Trophoblast cell (in vitro differentiated cells and primary cell): Measurements from ENCODE around the gene NKTR.
A peak's percentile ranks its signal among the peaks of the same experiment; 100 is the strongest.

Experiments used
- DNase-seq, 2 donors: peaks; one replicate each; pipeline ENCODE4 v3.0.0-alpha.2; 2016
- H2AFZ ChIP-seq: 2 replicates; pipeline ENCODE4 v1.6.1; 2013; ENCODE audit warnings: low read length, moderate library complexity, mild to moderate bottlenecking; ENCODE audit not compliant: insufficient read depth, poor library complexity
- H2AK5ac ChIP-seq: 2 replicates; pipeline ENCODE4 v1.6.1; 2013; ENCODE audit warnings: mild to moderate bottlenecking, low read length
- H2BK120ac ChIP-seq: 2 replicates; pipeline ENCODE4 v1.6.1; 2013; ENCODE audit warnings: low read length, mild to moderate bottlenecking, moderate library complexity; ENCODE audit not compliant: insufficient read depth, poor library complexity
- H2BK12ac ChIP-seq: 2 replicates; pipeline ENCODE4 v1.6.1; 2013; ENCODE audit warnings: mild to moderate bottlenecking, low read length, moderate library complexity
- H2BK5ac ChIP-seq: 2 replicates; pipeline ENCODE4 v1.6.1; 2013; ENCODE audit warnings: low read length, low read depth, moderate library complexity, mild to moderate bottlenecking; ENCODE audit not compliant: poor library complexity
- H3K14ac ChIP-seq: 2 replicates; pipeline ENCODE4 v1.6.1; 2013; ENCODE audit warnings: mild to moderate bottlenecking, low read length
- H3K18ac ChIP-seq: 2 replicates; pipeline ENCODE4 v1.6.1; 2013; ENCODE audit warnings: mild to moderate bottlenecking, low read length
- H3K23ac ChIP-seq: 2 replicates; pipeline ENCODE4 v1.6.1; 2013; ENCODE audit warnings: low read length
- H3K27ac ChIP-seq: 2 replicates; pipeline ENCODE4 v1.5.1; 2013; ENCODE audit warnings: low read depth, mild to moderate bottlenecking, inconsistent platforms, low read length, moderate library complexity
- H3K27me3 ChIP-seq: 2 replicates; pipeline ENCODE4 v1.6.1; 2013; ENCODE audit warnings: inconsistent platforms, mild to moderate bottlenecking, low read length, moderate library complexity; ENCODE audit not compliant: insufficient read depth
- H3K36me3 ChIP-seq, 2 experiments: 1 replicate in 1 of 2; 2 replicates in 1 of 2; pipeline ENCODE4 v1.6.1; 2013; ENCODE audit warnings: low read length in 2 of 2, mild to moderate bottlenecking in 2 of 2, moderate library complexity in 1 of 2; ENCODE audit not compliant: insufficient read depth in 2 of 2, control insufficient read depth in 1 of 2
- H3K4ac ChIP-seq: 2 replicates; pipeline ENCODE4 v1.6.1; 2013; ENCODE audit warnings: low read depth, mild to moderate bottlenecking, low read length, moderate library complexity
- H3K4me1 ChIP-seq, 2 experiments: 1 replicate in 1 of 2; 2 replicates in 1 of 2; pipeline ENCODE4 v1.6.1; 2013; ENCODE audit warnings: low read length in 2 of 2, mild to moderate bottlenecking in 2 of 2, moderate library complexity in 1 of 2; ENCODE audit not compliant: insufficient read depth in 2 of 2, control insufficient read depth in 1 of 2
- H3K4me2 ChIP-seq: 2 replicates; pipeline ENCODE4 v1.6.1; 2013; ENCODE audit warnings: inconsistent platforms, mild to moderate bottlenecking, low read length, moderate library complexity
- H3K4me3 ChIP-seq: 2 replicates; pipeline ENCODE4 v1.5.1; 2013; ENCODE audit warnings: mild to moderate bottlenecking, low read depth, low read length, inconsistent platforms
- H3K79me1 ChIP-seq: one replicate; pipeline ENCODE4 v1.6.1; 2013; ENCODE audit warnings: low read length
- H3K79me2 ChIP-seq: 2 replicates; pipeline ENCODE4 v1.6.1; 2013; ENCODE audit warnings: low read length, mild to moderate bottlenecking; ENCODE audit not compliant: control insufficient read depth, insufficient read depth, poor library complexity
- H3K9ac ChIP-seq: 2 replicates; pipeline ENCODE4 v1.6.1; 2013; ENCODE audit warnings: mild to moderate bottlenecking, low read length
- H3K9me3 ChIP-seq: 2 replicates; pipeline ENCODE4 v1.6.1; 2013; ENCODE audit warnings: low read depth, mild to moderate bottlenecking, control low read depth, inconsistent platforms, low read length; ENCODE audit not compliant: insufficient read depth
- H4K12ac ChIP-seq: 2 replicates; pipeline ENCODE4 v1.6.1; 2013; ENCODE audit warnings: low read depth, mild to moderate bottlenecking, low read length, moderate library complexity
- H4K8ac ChIP-seq: 2 replicates; pipeline ENCODE4 v1.6.1; 2013; ENCODE audit warnings: low read depth, mild to moderate bottlenecking, low read length, moderate library complexity
- H4K91ac ChIP-seq: one replicate; pipeline ENCODE4 v1.6.1; 2013; ENCODE audit warnings: low read depth, mild to moderate bottlenecking, low read length, moderate library complexity
- WGBS: extraction: QIAGEN DNeasy Blood & Tissue Kit; methylation state at CpG from one replicate; pipeline ENCODE4 v1.1.7; 2013; ENCODE audit warnings: missing lambda C conversion rate; ENCODE audit not compliant: insufficient read length, insufficient coverage; ENCODE audit errors: extremely low coverage; 5-methylcytosine and 5-hydroxymethylcytosine counted together

NKTR gene

DNA sequence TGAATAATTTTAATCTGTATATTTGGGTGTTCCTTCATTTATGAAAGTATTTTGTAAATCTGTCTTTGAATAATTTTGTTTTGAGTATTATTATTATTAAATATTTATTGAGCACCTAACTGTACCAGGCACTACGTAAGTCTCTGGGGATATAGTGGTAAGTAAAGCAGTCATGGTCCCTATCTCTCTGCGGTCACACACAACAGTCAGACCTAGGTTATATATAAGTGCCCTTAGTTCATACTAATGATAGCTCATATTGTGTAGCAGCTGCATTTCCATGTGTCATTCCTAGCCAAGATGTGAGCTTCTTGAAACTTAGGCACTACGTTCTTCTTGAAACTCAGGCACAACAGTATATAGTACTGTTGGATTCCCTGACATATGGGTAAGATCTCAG, 12.4 kb downstream of the NKTR start:
- DNase-seq: no peak
- H2AFZ ChIP-seq: no peak overlapping the region
- H3K27ac ChIP-seq: no peak overlapping the region
- H3K79me2 ChIP-seq: peaks cover 2% of the 10 kb centered on the region
- H3K27me3 ChIP-seq: no peaks in the 10 kb centered on the region
- H2BK5ac ChIP-seq: no peak overlapping the region
- no peaks in the 10 kb centered on the region for H3K9me3 ChIP-seq
- peaks cover 5 to 8% of the 10 kb centered on the region in 2 experiments for H3K36me3 ChIP-seq
- no peaks in the 10 kb centered on the region for H3K79me1 ChIP-seq
- no peak overlapping the region for H4K12ac ChIP-seq
- H3K4ac ChIP-seq: no peak overlapping the region
- no peak overlapping the region for H3K23ac ChIP-seq
- H3K4me2 ChIP-seq: no peak overlapping the region
- no peak overlapping the region for H3K4me3 ChIP-seq
- no peak overlapping the region for H2BK12ac ChIP-seq
- no peak overlapping the region for H2BK120ac ChIP-seq
- no peak overlapping the region for H3K14ac ChIP-seq
- no peak overlapping the region for H4K91ac ChIP-seq
- H2AK5ac ChIP-seq: no peak overlapping the region
- no peaks in the 10 kb centered on the region for H3K4me1 ChIP-seq
- H4K8ac ChIP-seq: no peak overlapping the region
- WGBS: no CpG with 5 or more reads among the region's 3 CpGs
- H3K9ac ChIP-seq: no peak overlapping the region
- H3K18ac ChIP-seq: no peak overlapping the region

GRCh38 chr3:42613462-42613861, 13.0 kb downstream of the NKTR start:
- H2BK5ac ChIP-seq: no peak overlapping the region
- H3K4me1 ChIP-seq: no peaks in the 10 kb centered on the region
- H2BK12ac ChIP-seq: no peak overlapping the region
- H3K79me1 ChIP-seq: no peaks in the 10 kb centered on the region
- H3K9me3 ChIP-seq: no peaks in the 10 kb centered on the region
- H3K23ac ChIP-seq: no peak overlapping the region
- no peak overlapping the region for H2BK120ac ChIP-seq
- no CpG with 5 or more reads among the region's 2 CpGs for WGBS
- H3K4me3 ChIP-seq: no peak overlapping the region
- no peak overlapping the region for H3K14ac ChIP-seq
- no peak overlapping the region for H3K4ac ChIP-seq
- no peak overlapping the region for H2AK5ac ChIP-seq
- no peak overlapping the region for H2AFZ ChIP-seq
- H3K4me2 ChIP-seq: no peak overlapping the region
- no peak overlapping the region for H3K9ac ChIP-seq
- no peaks in the 10 kb centered on the region for H3K27me3 ChIP-seq
- no peak overlapping the region for H4K12ac ChIP-seq
- H4K8ac ChIP-seq: no peak overlapping the region
- no peak overlapping the region for H3K27ac ChIP-seq
- peaks cover 4 to 8% of the 10 kb centered on the region in 2 experiments for H3K36me3 ChIP-seq
- H3K79me2 ChIP-seq: no peaks in the 10 kb centered on the region
- no peak overlapping the region for H4K91ac ChIP-seq
- DNase-seq: peak in 1 of 2 donors; percentile 24
- no peak overlapping the region for H3K18ac ChIP-seq

- Histone ChIP-seq H4K91ac (no peak overlapping the region), H3K27ac (no peak overlapping the region), H3K23ac (no peak overlapping the region), H3K18ac (no peak overlapping the region), H3K4me1 (no peaks in the 10 kb centered on the region), H3K4ac (no peak overlapping the region), H3K4me2 (no peak overlapping the region), H2BK5ac (no peak overlapping the region), H2AFZ (no peak overlapping the region), H3K27me3 (no peaks in the 10 kb centered on the region), H3K14ac (no peak overlapping the region), H3K79me2 (no peaks in the 10 kb centered on the region), H4K12ac (no peak overlapping the region), H2AK5ac (no peak overlapping the region), H3K36me3 (peaks cover 2 to 20% of the 10 kb centered on the region in 2 experiments), H2BK12ac (no peak overlapping the region), H4K8ac (no peak overlapping the region), H3K79me1 (no peaks in the 10 kb centered on the region), H3K4me3 (no peak overlapping the region), H3K9ac (no peak overlapping the region), H3K9me3 (no peaks in the 10 kb centered on the region), H2BK120ac (no peak overlapping the region)
- no peak for DNase-seq
- no CpG with 5 or more reads among the region's 2 CpGs for WGBS
Measured at GRCh38 chr3:42631620-42632019, 31.1 kb downstream of the NKTR start.

GRCh38 chr3:42632146-42632545, 31.7 kb downstream of the NKTR start:
- Histone ChIP-seq H3K4ac (no peak overlapping the region), H2AFZ (no peak overlapping the region), H2BK5ac (no peak overlapping the region), H3K9me3 (no peaks in the 10 kb centered on the region), H3K18ac (no peak overlapping the region), H2BK12ac (no peak overlapping the region), H3K9ac (no peak overlapping the region), H3K4me2 (no peak overlapping the region), H2AK5ac (no peak overlapping the region), H3K79me1 (no peaks in the 10 kb centered on the region), H3K27me3 (no peaks in the 10 kb centered on the region), H4K12ac (no peak overlapping the region), H2BK120ac (no peak overlapping the region), H3K79me2 (no peaks in the 10 kb centered on the region), H3K36me3 (peaks cover 2 to 20% of the 10 kb centered on the region in 2 experiments), H4K8ac (no peak overlapping the region), H4K91ac (no peak overlapping the region), H3K14ac (no peak overlapping the region), H3K4me3 (no peak overlapping the region), H3K27ac (no peak overlapping the region), H3K4me1 (no peaks in the 10 kb centered on the region), H3K23ac (no peak overlapping the region)
- DNase-seq: no peak
- WGBS: no CpG with 5 or more reads among the region's 1 CpG
